ENCODE results near the gene HLA-DRA. TPM values are rescaled to one million over a fixed set of nuclear protein-coding genes. Genes with fewer than 3 reads are reported as not detected.
"Not testable (repeated sequence)": the region's sequence is repeated elsewhere in the genome, so short reads cannot be mapped to it uniquely, and the experiment has no call there.

The HLA-DRA gene
- total and polyA plus RNA-seq, 11 donors, result 20.0 to 1,108 (median 86.0) TPM

GRCh38 chr6:32431142-32431541 is 8.5 kb upstream of the HLA-DRA start:
- no peak for ATAC-seq
- intact Hi-C loops (cut with DNase I), result loop anchor here in 9 of 10 donors (2.0 to 10.0 kb wide), 7 partner anchors 154 to 366 kb away; partner anchors contain the start of gene HLA-DRB1 (in 1 of the 9)
- Histone ChIP-seq H3K9me3 (no peaks in the 10 kb centered on the region), H3K27ac (no peak overlapping the region), H3K4me1 (no peaks in the 10 kb centered on the region), H3K36me3 (no peaks in the 10 kb centered on the region), H3K27me3 (peaks cover 0 to 14% (median 0%) of the 10 kb centered on the region in 9 donors), H3K4me3 (no peak overlapping the region)
- TF ChIP-seq POLR2A (IDR thresholded peaks at IDR 0.05) (no peak), CTCF (IDR thresholded peaks at IDR 0.05) (no peak)
- WGBS, 4 donors, result 61 to 84% (median 74%) methylated on average over 3 of the region's 3 CpGs
- no peak for DNase-seq

GRCh38 chr6:32432050-32432450 is 7.6 kb upstream of the HLA-DRA start:
- no peaks in the 10 kb centered on the region for H3K9me3 ChIP-seq
- H3K4me3 ChIP-seq, result no peak overlapping the region
- no peaks in the 10 kb centered on the region for H3K36me3 ChIP-seq
- intact Hi-C loops (cut with DNase I), result loop anchor here in 8 of 10 donors (1.0 to 10.0 kb wide), 8 partner anchors 153 to 365 kb away; partner anchors contain the start of gene HLA-DRB1 (in 1 of the 8)
- DNase-seq (no peak), ATAC-seq (no peak)
- H3K4me1 ChIP-seq, result peaks cover 0 to 9% (median 0%) of the 10 kb centered on the region in 12 donors
- TF ChIP-seq CTCF (IDR thresholded peaks at IDR 0.05), result peak; percentile 16 to 66 (median 42)
- no peak for TF ChIP-seq POLR2A (IDR thresholded peaks at IDR 0.05)
- 0 to 11% (median 4%) methylated on average over 1 of the region's 1 CpG for WGBS, 4 donors
- H3K27ac ChIP-seq, result no peak overlapping the region
- peaks cover 0 to 14% (median 0%) of the 10 kb centered on the region in 9 donors for H3K27me3 ChIP-seq

- peaks cover 0 to 14% (median 0%) of the 10 kb centered on the region in 9 donors for H3K27me3 ChIP-seq
- H3K36me3 ChIP-seq, ATAC-seq, H3K4me3 ChIP-seq, DNase-seq, H3K27ac ChIP-seq, H3K9me3 ChIP-seq: not testable (repeated sequence)
- intact Hi-C loops (cut with DNase I), result loop anchor here in 9 of 10 donors (1.0 to 10.0 kb wide), 9 partner anchors 151 to 363 kb away; partner anchors contain the start of gene HLA-DRB1 (in 1 of the 9)
- H3K4me1 ChIP-seq, result peaks cover 0 to 18% (median 0%) of the 10 kb centered on the region in 12 donors
- 89 to 100% (median 92%) methylated on average over 1 of the region's 1 CpG for WGBS, 4 donors
Observed at GRCh38 chr6:32433950-32434349, 5.7 kb upstream of the HLA-DRA start.

- Histone ChIP-seq H3K27me3 (peaks cover 0 to 14% (median 0%) of the 10 kb centered on the region in 9 donors), H3K4me3 (no peak overlapping the region), H3K9me3 (no peaks in the 10 kb centered on the region), H3K4me1 (peaks cover 0 to 28% (median 0%) of the 10 kb centered on the region in 12 donors), H3K36me3 (no peaks in the 10 kb centered on the region), H3K27ac (peak overlapping the region in 5 of 12 donors; percentile 19 to 94 (median 68))
- ATAC-seq, result no peak
- no peak for DNase-seq
- TF ChIP-seq POLR2A (IDR thresholded peaks at IDR 0.05) (no peak), CTCF (IDR thresholded peaks at IDR 0.05) (no peak)
- intact Hi-C loops (cut with DNase I), result loop anchor here in 1 of 10 donors (10.0 kb wide), 1 partner anchor 149 kb away; the partner anchor contains the start of gene HLA-DRB1
- WGBS, 4 donors, result 65 to 73% (median 67%) methylated on average over 4 of the region's 4 CpGs
Observed at GRCh38 chr6:32436186-32436585, 3.5 kb upstream of the HLA-DRA start.
